Measurements from ENCODE around the gene AKT1.

DNA sequence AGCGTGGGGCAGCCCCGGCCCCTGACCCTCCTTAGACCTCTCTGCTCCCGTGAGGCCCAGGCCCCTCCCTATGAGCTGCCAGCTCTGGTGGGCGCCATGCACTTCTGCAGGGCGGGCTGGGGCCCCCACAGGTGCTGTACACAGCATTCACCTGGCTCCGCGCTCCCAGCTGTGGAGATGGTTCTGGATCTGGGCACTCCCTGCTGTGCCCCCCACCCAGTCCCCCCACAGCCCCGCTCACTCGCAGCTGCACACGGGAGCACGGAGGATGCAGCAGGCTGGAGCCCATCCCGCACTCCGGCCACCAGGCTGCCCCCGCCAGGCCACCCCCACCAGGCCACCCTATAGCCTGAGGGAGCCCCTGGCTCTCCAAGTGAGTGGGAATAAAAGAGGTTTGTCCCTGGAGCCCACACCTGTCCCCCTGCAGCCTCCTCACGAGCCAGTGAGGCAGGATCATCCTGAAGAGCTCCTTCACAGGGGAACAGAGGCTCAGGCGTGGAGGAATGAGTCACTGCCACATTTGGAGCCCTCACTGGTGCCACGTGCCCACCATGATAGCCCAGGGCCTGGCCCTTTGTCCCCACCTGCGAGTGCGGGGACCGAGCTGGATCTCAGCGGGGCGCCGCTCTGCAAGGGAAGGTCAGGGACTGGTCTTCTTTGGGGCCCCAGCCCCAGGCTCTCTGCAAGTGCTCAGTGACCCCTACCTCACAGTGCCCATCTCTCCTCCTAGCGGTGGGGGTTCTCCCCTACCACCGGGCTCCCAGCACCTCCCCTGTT, 69.6 kb downstream of the AKT1 start:
- TF ChIP-seq POLR2A (IDR thresholded peaks at IDR 0.05), result no peak
- TF ChIP-seq, protein P1, sequence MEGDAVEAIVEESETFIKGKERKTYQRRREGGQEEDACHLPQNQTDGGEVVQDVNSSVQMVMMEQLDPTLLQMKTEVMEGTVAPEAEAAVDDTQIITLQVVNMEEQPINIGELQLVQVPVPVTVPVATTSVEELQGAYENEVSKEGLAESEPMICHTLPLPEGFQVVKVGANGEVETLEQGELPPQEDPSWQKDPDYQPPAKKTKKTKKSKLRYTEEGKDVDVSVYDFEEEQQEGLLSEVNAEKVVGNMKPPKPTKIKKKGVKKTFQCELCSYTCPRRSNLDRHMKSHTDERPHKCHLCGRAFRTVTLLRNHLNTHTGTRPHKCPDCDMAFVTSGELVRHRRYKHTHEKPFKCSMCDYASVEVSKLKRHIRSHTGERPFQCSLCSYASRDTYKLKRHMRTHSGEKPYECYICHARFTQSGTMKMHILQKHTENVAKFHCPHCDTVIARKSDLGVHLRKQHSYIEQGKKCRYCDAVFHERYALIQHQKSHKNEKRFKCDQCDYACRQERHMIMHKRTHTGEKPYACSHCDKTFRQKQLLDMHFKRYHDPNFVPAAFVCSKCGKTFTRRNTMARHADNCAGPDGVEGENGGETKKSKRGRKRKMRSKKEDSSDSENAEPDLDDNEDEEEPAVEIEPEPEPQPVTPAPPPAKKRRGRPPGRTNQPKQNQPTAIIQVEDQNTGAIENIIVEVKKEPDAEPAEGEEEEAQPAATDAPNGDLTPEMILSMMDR (IDR thresholded peaks at IDR 0.05), result no peak
